ENCODE data around the gene NKX1-1.

GRCh38 chr4:1379801-1380331 is 26.4 kb downstream of the NKX1-1 start:
- TF ChIP-seq POLR2A (IDR thresholded peaks at IDR 0.05), result no peak
- TF ChIP-seq, protein P1, sequence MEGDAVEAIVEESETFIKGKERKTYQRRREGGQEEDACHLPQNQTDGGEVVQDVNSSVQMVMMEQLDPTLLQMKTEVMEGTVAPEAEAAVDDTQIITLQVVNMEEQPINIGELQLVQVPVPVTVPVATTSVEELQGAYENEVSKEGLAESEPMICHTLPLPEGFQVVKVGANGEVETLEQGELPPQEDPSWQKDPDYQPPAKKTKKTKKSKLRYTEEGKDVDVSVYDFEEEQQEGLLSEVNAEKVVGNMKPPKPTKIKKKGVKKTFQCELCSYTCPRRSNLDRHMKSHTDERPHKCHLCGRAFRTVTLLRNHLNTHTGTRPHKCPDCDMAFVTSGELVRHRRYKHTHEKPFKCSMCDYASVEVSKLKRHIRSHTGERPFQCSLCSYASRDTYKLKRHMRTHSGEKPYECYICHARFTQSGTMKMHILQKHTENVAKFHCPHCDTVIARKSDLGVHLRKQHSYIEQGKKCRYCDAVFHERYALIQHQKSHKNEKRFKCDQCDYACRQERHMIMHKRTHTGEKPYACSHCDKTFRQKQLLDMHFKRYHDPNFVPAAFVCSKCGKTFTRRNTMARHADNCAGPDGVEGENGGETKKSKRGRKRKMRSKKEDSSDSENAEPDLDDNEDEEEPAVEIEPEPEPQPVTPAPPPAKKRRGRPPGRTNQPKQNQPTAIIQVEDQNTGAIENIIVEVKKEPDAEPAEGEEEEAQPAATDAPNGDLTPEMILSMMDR (IDR thresholded peaks at IDR 0.05), result no peak

All from testis (tissue), 2 donors.